CD4-positive, alpha-beta T cell treated with Interleukin-15 for 1 hour (primary cell): Measurements from ENCODE around the gene TSTD1.
"Not testable (repeated sequence)": the region's sequence is repeated elsewhere in the genome, so short reads cannot be mapped to it uniquely, and the experiment has no call there.

Experiments
- DNase-seq: peaks from one replicate; pipeline ENCODE4 v3.0.0-alpha.2; 2020

TSTD1 gene

GRCh38 chr1:161006563-161006962 is 32.2 kb downstream of the TSTD1 start:
- no peak for DNase-seq

GRCh38 chr1:161001525-161001924 is 37.2 kb downstream of the TSTD1 start:
- no peak for DNase-seq

- no peak for DNase-seq
Observed at GRCh38 chr1:161000736-161001480, 37.9 kb downstream of the TSTD1 start.

- no peak for DNase-seq
Observed at GRCh38 chr1:160999376-160999775, 39.4 kb downstream of the TSTD1 start.

- DNase-seq = peak; percentile 60
Observed at GRCh38 chr1:160997323-160998038, 41.3 kb downstream of the TSTD1 start.

- DNase-seq = no peak
Observed at GRCh38 chr1:160996178-160996577, 42.6 kb downstream of the TSTD1 start.

GRCh38 chr1:160993544-160994193 is 45.1 kb downstream of the TSTD1 start:
- no peak for DNase-seq

GRCh38 chr1:160992036-160992435 is 46.7 kb downstream of the TSTD1 start:
- DNase-seq = not testable (repeated sequence)
